ENCODE measurements around the gene MRPS18A. TPM values are rescaled to one million over a fixed set of nuclear protein-coding genes. Genes with fewer than 3 reads are reported as not detected.

The MRPS18A gene
- total and polyA plus RNA-seq, 2 of the 13 experiments (the other 11 are each of a cell fraction or from before 2014, with no cell fraction given), result 87.8 to 89.1 TPM

- TF ChIP-seq ZBTB49 (CRISPR knock-in tag; IDR thresholded peaks at IDR 0.05; ENCODE audit: borderline replicate concordance), result no peak
- no peak for TF ChIP-seq FOXO4 (CRISPR knock-in tag; conservative IDR thresholded peaks at IDR 0.05)
- no peak; the same call in 1 of the 2 replicates for TF ChIP-seq CBX5 (CRISPR knock-in tag; IDR thresholded peaks at IDR 0.05; ENCODE audit: borderline replicate concordance)
- TF ChIP-seq TGIF2 (CRISPR knock-in tag; IDR thresholded peaks at IDR 0.05), result no peak
- no peak for TF ChIP-seq ZIK1 (CRISPR knock-in tag; IDR thresholded peaks at IDR 0.05; ENCODE audit: borderline replicate concordance, low read depth)
- no peak for TF ChIP-seq IRF1 (CRISPR knock-in tag; IDR thresholded peaks at IDR 0.05; ENCODE audit: low read depth)
- TF ChIP-seq TCF7 (IDR thresholded peaks at IDR 0.05; ENCODE audit: low read depth), result no peak
- no peak; the same call in 1 of the 2 replicates for TF ChIP-seq ZFY (CRISPR knock-in tag; IDR thresholded peaks at IDR 0.05)
- TF ChIP-seq SATB2 (CRISPR knock-in tag; IDR thresholded peaks at IDR 0.05), result no peak
- TF ChIP-seq MATR3 (CRISPR knock-in tag; IDR thresholded peaks at IDR 0.05), result no peak
- TF ChIP-seq ZNF143 (CRISPR knock-in tag; IDR thresholded peaks at IDR 0.05), result peak; percentile 93
- TF ChIP-seq ATAD3A (CRISPR knock-in tag; IDR thresholded peaks at IDR 0.05), result no peak
- TF ChIP-seq HOXA3 (CRISPR knock-in tag; IDR thresholded peaks at IDR 0.05), result peak; percentile 55; the same call in 1 of the 2 replicates
- no peak for TF ChIP-seq ZBTB40 (IDR thresholded peaks at IDR 0.05)
- no peak for TF ChIP-seq ZBTB40 (CRISPR knock-in tag; IDR thresholded peaks at IDR 0.05)
- peak; percentile 60; the same call in 1 of the 2 replicates for TF ChIP-seq SIN3B (IDR thresholded peaks at IDR 0.05; ENCODE audit: low read length)
These were observed 58.5 kb downstream of the MRPS18A start, which contains the start of gene GTPBP2 (continued) for GRCh38 chr6:43629104-43629504.

All from HepG2 (cell line).